Myocyte (in vitro differentiated cells): ENCODE results near the gene OR2T6. TPM values are rescaled to one million over a fixed set of nuclear protein-coding genes. Genes with fewer than 3 reads are reported as not detected.
"Not testable (repeated sequence)": the region's sequence is repeated elsewhere in the genome, so short reads cannot be mapped to it uniquely, and the experiment has no call there.

Experiments
- DNase-seq: peaks from one replicate; pipeline ENCODE4 v3.0.0-alpha.2; 2012; ENCODE audit warnings: low read depth
- total RNA-seq: library from RNA; depleted of rRNA; stranded (reverse); fragments of >200 nt; gene quantifications from 2 replicates; pipeline ENCODE4 v1.2.3, GENCODE V29; 2014

OR2T6 gene
- total RNA-seq, 1 donor from 2014 or later, result not detected

DNA sequence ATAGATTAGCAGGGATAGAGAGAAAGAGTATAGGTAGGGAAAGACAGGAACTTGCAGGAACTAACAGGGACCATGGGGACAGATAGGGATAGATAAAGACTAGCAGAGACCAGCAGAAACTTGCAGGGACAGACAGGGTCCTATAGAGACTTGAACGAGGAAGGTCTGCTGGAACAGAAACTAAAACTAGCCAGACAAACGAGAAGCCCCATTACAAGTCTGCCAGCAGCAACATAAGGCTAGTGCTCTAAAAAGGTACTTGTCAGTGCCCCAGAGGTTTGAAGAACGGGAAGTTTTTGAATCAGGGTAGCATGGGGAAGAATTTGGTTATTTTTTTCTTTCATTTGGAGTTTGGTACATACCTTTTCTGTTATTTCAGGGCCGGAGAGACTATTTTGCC is 56.7 kb downstream of the OR2T6 start:
- DNase-seq, result not testable (repeated sequence)

DNA sequence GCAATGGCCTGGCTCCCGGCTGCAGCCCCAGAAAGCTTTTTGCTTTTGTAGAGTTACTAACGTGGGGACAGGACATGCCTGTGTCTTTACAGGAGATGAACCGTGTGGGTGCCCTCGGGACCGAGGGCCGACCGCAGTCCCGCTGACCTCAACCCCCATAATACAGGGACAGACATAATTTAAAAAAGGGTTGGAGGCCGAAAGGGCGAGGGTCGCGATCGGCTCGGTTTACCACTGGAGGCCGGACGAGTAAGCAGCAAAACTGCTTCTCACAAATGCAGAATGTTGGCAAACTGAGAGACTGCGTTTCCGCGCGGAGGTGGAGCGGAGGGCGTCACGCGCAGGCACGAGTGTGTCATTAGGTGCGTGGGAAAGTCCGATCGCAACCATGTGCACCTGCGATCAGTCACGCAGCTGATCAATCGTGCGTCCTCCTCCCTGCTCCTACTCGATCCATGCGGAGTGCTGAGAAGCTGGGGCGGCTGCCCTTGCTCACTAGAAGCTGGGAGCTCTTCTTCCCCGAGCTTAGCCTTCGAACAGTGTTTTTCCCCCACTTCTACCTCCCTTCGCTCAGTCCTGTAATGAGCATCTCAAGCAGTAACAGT is 58.4 kb downstream of the OR2T6 start:
- not testable (repeated sequence) for DNase-seq

DNA sequence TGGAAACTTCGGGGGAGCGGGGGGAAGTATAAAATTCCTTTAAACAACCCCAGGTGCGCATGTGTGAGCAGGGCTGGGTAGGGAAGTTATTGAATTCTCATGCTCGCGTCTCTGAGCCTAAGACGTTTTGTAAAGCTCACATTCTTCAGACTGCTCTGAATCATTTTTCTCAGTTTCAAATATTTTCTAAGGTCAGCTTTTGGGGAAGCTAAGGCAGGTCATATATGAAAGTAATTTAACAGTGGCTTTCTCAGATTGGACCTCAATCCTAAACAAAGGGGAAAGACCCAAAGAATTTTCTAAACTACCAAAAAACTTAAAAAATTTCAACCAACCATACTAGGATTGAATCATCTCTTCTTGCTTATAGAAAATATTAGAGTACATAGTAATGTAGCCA is 59.4 kb downstream of the OR2T6 start:
- DNase-seq, result not testable (repeated sequence)

- not testable (repeated sequence) for DNase-seq
Measured at GRCh38 chr1:248436303-248436702, 60.8 kb downstream of the OR2T6 start.

GRCh38 chr1:248438668-248439067 is 63.1 kb downstream of the OR2T6 start:
- DNase-seq, result not testable (repeated sequence)

GRCh38 chr1:248439283-248439682 is 63.7 kb downstream of the OR2T6 start:
- not testable (repeated sequence) for DNase-seq

Other genes starting within 250 kb of the OR2T6 start
- not detected in 2 replicates for gene OR2M5, start 230.6 kb upstream of the OR2T6 start, total RNA-seq
- not detected in 2 replicates for gene OR2M2, start 200.9 kb upstream of the OR2T6 start, total RNA-seq
- not detected in 2 replicates for gene OR2M3, start 178.5 kb upstream of the OR2T6 start, total RNA-seq
- gene OR2M4, start 144.3 kb upstream of the OR2T6 start, total RNA-seq, result not detected in 2 replicates
- gene OR2T33, start 97.8 kb upstream of the OR2T6 start, total RNA-seq, result not detected in 2 replicates
- not detected in 2 replicates for gene OR2T12, start 72.3 kb upstream of the OR2T6 start, total RNA-seq
- gene OR2M7, start 51.2 kb upstream of the OR2T6 start, total RNA-seq, result not detected in 2 replicates
- not detected in 2 replicates for gene OR14C36, start 27.0 kb upstream of the OR2T6 start, total RNA-seq
- not detected in 2 replicates for gene OR2T4, start 14.1 kb upstream of the OR2T6 start, total RNA-seq
- not detected in 2 replicates for gene OR2T1, start 27.3 kb downstream of the OR2T6 start, total RNA-seq
- not detected in 2 replicates for gene OR2T2, start 69.9 kb downstream of the OR2T6 start, total RNA-seq
- not detected in 2 replicates for gene OR2T3, start 97.6 kb downstream of the OR2T6 start, total RNA-seq
- not detected in 2 replicates for gene OR2T5, start 112.8 kb downstream of the OR2T6 start, total RNA-seq
- not detected in 2 replicates for gene OR2G6, start 132.3 kb downstream of the OR2T6 start, total RNA-seq
- gene OR2T29, start 187.0 kb downstream of the OR2T6 start, total RNA-seq, result not detected in 2 replicates
- not detected in 2 replicates for gene OR2T34, start 199.0 kb downstream of the OR2T6 start, total RNA-seq
- not detected in 2 replicates for gene OR2T10, start 222.0 kb downstream of the OR2T6 start, total RNA-seq